Brain microvascular endothelial cell (primary cell): ENCODE results near the gene KAT8.
"Not testable (repeated sequence)": the region's sequence is repeated elsewhere in the genome, so short reads cannot be mapped to it uniquely, and the experiment has no call there.

Experiments
- DNase-seq: peaks from one replicate; pipeline ENCODE4 v3.0.0-alpha.2; 2020
- H3K27ac ChIP-seq: fragments of 250-450 bp; sonication (Bioruptor Pico); 2 replicates; pipeline ENCODE4 v1.5.1; 2020; ENCODE audit warnings: mild to moderate bottlenecking, moderate library complexity
- H3K27me3 ChIP-seq: fragments of 250-450 bp; sonication (Bioruptor Pico); replicated peaks from 2 replicates; pipeline ENCODE4 v1.5.1; 2020; ENCODE audit warnings: mild to moderate bottlenecking
- H3K36me3 ChIP-seq: fragments of 250-450 bp; sonication (Bioruptor Pico); replicated peaks from 2 replicates; pipeline ENCODE4 v1.5.1; 2020; ENCODE audit warnings: mild to moderate bottlenecking
- H3K4me3 ChIP-seq: 2 replicates; pipeline ENCODE4 v1.5.1; 2011; ENCODE audit warnings: low read depth, mild to moderate bottlenecking, control low read depth, low read length, moderate library complexity
- CTCF ChIP-seq: IDR thresholded peaks from 2 replicates; pipeline ENCODE4 v1.5.1; 2011; ENCODE audit warnings: low read depth, mild to moderate bottlenecking, moderate library complexity, low read length, control low read depth, inconsistent platforms; ENCODE audit errors: missing control alignments
- in situ Hi-C: cut with HindIII; loops from 2 replicates; pipeline ENCODE4 v1.10.0; 2017; ENCODE audit warnings: low sequenced_read_pairs, low pct_ligation_motif_present

Gene KAT8

GRCh38 chr16:31143011-31143693, 25.7 kb downstream of the KAT8 start:
- Histone ChIP-seq H3K27me3 (peaks cover 7% of the 10 kb centered on the region), H3K27ac (no peak overlapping the region), H3K4me3 (no peak overlapping the region), H3K36me3 (no peaks in the 10 kb centered on the region)
- no peak for DNase-seq
- in situ Hi-C loops, result no loop called here
- no peak for TF ChIP-seq CTCF

- in situ Hi-C loops, result no loop called here
- no peak for DNase-seq
- H3K27ac ChIP-seq, result no peak overlapping the region
- no peak overlapping the region for H3K4me3 ChIP-seq
- no peak for TF ChIP-seq CTCF
- H3K27me3 ChIP-seq, result peaks cover 11% of the 10 kb centered on the region
- H3K36me3 ChIP-seq, result no peaks in the 10 kb centered on the region
Measured at GRCh38 chr16:31143694-31144148, 26.3 kb downstream of the KAT8 start.

GRCh38 chr16:31144418-31144817, 27.0 kb downstream of the KAT8 start:
- H3K4me3 ChIP-seq, H3K27ac ChIP-seq, in situ Hi-C loops, H3K36me3 ChIP-seq: not testable (repeated sequence)
- H3K27me3 ChIP-seq, result peaks cover 11% of the 10 kb centered on the region
- peak; percentile 11 for DNase-seq

GRCh38 chr16:31145398-31145990, 28.0 kb downstream of the KAT8 start:
- no peak for DNase-seq
- in situ Hi-C loops, result no loop called here
- peaks cover 11% of the 10 kb centered on the region for H3K27me3 ChIP-seq

GRCh38 chr16:31147574-31147973, 30.1 kb downstream of the KAT8 start:
- no peak overlapping the region for H3K27ac ChIP-seq
- in situ Hi-C loops, result no loop called here
- H3K27me3 ChIP-seq, result peaks cover 11% of the 10 kb centered on the region

More at GRCh38 chr16:31145398-31145990, 28.0 kb downstream of the KAT8 start:
- TF ChIP-seq CTCF, result no peak
- H3K27ac ChIP-seq, result no peak overlapping the region
- no peaks in the 10 kb centered on the region for H3K36me3 ChIP-seq
- H3K4me3 ChIP-seq, result no peak overlapping the region

More at GRCh38 chr16:31147574-31147973, 30.1 kb downstream of the KAT8 start:
- TF ChIP-seq CTCF, result no peak
- H3K4me3 ChIP-seq, result no peak overlapping the region
- H3K36me3 ChIP-seq, result no peaks in the 10 kb centered on the region
- no peak for DNase-seq
